Measurements from ENCODE around the gene TMEM123. TPM values are rescaled to one million over a fixed set of nuclear protein-coding genes. Genes with fewer than 3 reads are reported as not detected.
A peak's percentile ranks its signal among the peaks of the same experiment; 100 is the strongest.

Gene TMEM123
- total RNA-seq, 1 donor from 2014 or later, result 70.2 TPM

DNA sequence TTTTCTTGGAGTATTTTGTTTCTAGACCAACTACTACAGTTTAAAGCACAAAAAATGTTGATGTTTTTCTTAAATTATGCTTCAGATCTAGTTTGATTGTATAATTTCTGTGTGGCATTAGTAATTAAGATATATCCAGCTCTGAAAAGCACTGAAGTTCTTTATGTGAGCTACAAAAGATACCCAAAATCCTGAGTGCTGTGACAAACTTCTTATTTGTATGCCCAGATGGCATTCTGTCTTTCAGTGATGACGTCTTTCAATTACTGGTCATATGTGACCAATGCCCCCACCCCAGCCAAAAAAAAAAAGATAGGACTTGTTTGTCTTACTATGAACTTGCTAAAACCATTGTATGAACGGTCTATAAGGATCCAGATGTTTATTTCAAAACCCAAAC is 54.3 kb downstream of the TMEM123 start:
- no peak for DNase-seq
- peaks cover 16% of the 10 kb centered on the region for H3K4me1 ChIP-seq
- H3K4me3 ChIP-seq, result no peak overlapping the region
- peaks cover 77% of the 10 kb centered on the region for H3K36me3 ChIP-seq
- no peaks in the 10 kb centered on the region for H3K9me3 ChIP-seq (replicated peaks)
- no peaks in the 10 kb centered on the region for H3K27me3 ChIP-seq (ENCODE audit: low read depth)
- TF ChIP-seq, protein P1, sequence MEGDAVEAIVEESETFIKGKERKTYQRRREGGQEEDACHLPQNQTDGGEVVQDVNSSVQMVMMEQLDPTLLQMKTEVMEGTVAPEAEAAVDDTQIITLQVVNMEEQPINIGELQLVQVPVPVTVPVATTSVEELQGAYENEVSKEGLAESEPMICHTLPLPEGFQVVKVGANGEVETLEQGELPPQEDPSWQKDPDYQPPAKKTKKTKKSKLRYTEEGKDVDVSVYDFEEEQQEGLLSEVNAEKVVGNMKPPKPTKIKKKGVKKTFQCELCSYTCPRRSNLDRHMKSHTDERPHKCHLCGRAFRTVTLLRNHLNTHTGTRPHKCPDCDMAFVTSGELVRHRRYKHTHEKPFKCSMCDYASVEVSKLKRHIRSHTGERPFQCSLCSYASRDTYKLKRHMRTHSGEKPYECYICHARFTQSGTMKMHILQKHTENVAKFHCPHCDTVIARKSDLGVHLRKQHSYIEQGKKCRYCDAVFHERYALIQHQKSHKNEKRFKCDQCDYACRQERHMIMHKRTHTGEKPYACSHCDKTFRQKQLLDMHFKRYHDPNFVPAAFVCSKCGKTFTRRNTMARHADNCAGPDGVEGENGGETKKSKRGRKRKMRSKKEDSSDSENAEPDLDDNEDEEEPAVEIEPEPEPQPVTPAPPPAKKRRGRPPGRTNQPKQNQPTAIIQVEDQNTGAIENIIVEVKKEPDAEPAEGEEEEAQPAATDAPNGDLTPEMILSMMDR (IDR thresholded peaks at IDR 0.05; ENCODE audit: borderline replicate concordance), result no peak
- no peak overlapping the region for H3K27ac ChIP-seq (replicated peaks)
- intact Hi-C loops (cut with micrococcal nuclease), result no loop called here

DNA sequence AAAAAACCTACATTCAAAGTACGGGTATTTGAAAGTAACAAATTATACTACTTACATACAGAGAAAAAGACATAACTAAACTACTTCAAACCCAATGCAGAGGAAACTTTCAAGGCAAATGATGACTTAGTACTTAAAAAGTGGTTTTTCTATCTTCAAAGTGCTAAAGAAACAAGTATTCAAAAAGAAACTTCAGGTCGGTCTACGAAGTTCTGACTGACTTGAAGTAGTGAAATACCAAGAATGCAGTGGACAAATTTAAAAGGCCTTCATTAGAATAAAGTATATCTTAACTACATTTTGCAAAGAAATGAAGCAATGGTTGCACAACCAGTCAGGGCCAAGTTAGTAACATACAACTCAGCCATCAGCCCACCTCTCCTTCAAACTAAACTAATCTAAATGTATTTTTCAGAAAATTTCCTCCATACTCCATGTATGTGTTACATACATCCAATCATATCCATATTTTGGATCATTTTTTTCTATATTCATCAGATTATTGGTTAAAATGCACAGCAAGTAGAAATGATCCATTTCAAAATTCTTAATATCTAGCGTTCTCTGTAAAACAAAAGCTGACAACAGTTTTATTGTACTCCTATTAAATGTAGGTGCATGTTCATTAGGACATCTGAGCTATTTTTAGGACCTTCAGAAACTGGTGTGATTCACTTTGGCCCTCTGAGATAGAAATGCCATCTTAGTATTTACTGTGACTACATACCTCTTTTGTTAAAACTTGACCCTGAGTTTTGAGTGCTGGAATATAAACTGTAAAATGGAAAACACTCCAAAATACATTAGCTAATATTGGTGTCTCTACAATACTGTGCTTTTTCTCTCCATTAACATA is 55.6 kb downstream of the TMEM123 start:
- H3K4me3 ChIP-seq, result no peak overlapping the region
- H3K27ac ChIP-seq (replicated peaks), result peak overlapping the region; percentile 39

DNA sequence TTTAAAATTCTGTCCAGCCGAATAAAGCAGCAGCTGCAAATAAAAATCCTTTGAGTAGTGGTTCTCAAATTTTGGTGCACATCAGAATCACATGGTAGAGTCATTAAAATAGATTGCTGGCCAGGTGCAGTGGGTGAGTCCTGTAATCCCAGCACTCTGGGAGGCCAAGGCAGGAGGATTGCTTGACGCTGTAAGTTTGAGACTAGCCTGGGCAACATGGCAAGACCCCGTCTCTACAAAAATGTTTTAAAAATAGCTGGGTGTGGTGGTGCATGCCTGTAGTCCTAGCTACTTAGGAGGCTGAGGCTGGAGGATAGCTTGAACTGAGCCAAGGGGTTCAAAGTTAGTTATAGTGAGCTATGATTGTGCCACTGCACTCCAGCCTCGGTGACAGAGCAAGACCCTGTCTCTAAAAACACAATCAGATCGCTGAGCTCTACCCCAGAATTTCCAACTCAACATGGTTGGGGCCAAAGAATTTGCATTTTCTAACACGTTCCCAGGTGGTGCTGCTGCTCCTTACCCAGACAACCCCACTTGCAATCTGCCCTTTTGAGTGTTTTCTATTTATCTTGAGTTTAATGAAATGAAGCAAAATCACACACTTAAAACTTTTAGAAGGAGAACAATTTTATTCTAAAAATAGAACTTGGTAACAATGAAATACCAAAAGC is 56.7 kb downstream of the TMEM123 start:
- peaks cover 16% of the 10 kb centered on the region for H3K4me1 ChIP-seq
- TF ChIP-seq, protein P1 (IDR thresholded peaks at IDR 0.05; ENCODE audit: borderline replicate concordance), result no peak
- no peak overlapping the region for H3K27ac ChIP-seq (replicated peaks)
- DNase-seq, result no peak
- no peaks in the 10 kb centered on the region for H3K27me3 ChIP-seq (ENCODE audit: low read depth)
- no peaks in the 10 kb centered on the region for H3K9me3 ChIP-seq (replicated peaks)
- H3K36me3 ChIP-seq, result peaks cover 77% of the 10 kb centered on the region
- H3K4me3 ChIP-seq, result no peak overlapping the region
- intact Hi-C loops (cut with micrococcal nuclease), result no loop called here

More for the DNA sequence above, 55.6 kb downstream of the TMEM123 start:
- no peaks in the 10 kb centered on the region for H3K27me3 ChIP-seq (ENCODE audit: low read depth)
- TF ChIP-seq, protein P1 (IDR thresholded peaks at IDR 0.05; ENCODE audit: borderline replicate concordance), result no peak
- H3K36me3 ChIP-seq, result peaks cover 77% of the 10 kb centered on the region
- H3K4me1 ChIP-seq, result peaks cover 16% of the 10 kb centered on the region
- intact Hi-C loops (cut with micrococcal nuclease), result no loop called here
- no peak for DNase-seq
- no peaks in the 10 kb centered on the region for H3K9me3 ChIP-seq (replicated peaks)

DNA sequence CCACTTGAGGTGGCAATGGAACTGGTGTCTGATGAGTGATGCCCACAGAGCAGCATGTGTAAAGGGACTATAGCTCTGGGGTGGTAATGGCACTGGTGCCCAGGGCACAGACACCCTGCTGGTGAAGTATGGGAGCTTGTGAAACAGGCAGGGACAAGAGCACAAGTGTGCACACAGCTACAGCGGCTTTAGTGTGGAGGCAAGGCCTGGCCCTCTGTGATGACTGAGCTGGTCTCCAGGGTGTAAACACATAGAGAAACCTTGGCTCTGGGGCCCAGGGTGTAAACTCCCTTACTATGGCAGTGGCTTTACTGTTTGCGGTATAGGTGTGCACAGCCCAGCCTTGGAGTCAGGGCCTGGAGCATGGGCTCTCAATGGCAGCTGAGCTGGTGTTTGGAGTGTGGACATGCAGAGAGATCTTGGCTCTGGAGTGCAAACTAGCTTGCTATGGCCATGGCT is 59.3 kb downstream of the TMEM123 start:
- H3K9me3 ChIP-seq (replicated peaks), result no peaks in the 10 kb centered on the region
- no peak for DNase-seq
- no peaks in the 10 kb centered on the region for H3K27me3 ChIP-seq (ENCODE audit: low read depth)
- peaks cover 71% of the 10 kb centered on the region for H3K36me3 ChIP-seq
- no peak overlapping the region for H3K4me3 ChIP-seq
- intact Hi-C loops (cut with micrococcal nuclease), result no loop called here
- H3K27ac ChIP-seq (replicated peaks), result no peak overlapping the region
- TF ChIP-seq, protein P1 (IDR thresholded peaks at IDR 0.05; ENCODE audit: borderline replicate concordance), result no peak
- H3K4me1 ChIP-seq, result peaks cover 22% of the 10 kb centered on the region

DNA sequence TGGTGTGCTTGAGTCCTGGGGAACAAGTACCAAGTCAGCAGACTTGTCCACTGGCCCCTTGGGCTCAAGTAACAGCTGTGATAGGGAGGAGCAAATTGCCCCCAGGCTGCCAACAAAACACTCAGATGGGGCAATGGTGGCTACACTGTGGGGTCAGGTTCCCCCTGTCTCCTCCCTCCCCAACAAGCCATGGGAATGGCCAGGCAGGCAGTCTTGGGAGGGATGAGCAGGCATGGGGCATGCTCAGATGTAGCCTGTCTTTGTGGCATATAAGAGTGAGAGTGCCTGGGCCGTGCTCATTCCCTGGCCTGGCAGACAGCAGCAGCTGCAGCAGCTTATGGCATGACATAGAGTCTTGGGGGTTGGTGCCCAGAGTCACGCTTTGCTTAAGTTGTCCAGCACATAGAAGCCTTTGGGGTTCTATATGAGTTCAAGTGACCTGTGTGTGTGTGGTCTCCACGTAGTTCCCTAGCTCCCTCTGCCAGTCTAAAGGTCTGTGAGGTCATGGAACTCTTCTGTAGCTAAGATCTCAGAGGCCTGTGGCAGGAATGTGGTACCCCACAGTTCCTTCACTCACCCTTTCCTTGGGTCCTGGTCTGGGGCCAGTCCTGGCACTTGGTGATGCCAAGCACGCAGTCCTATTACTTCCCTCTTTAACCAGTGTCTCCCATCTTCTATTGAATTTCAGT is 60.9 kb downstream of the TMEM123 start:
- TF ChIP-seq, protein P1 (IDR thresholded peaks at IDR 0.05; ENCODE audit: borderline replicate concordance), result no peak
- no peaks in the 10 kb centered on the region for H3K27me3 ChIP-seq (ENCODE audit: low read depth)
- no peak overlapping the region for H3K4me3 ChIP-seq
- H3K4me1 ChIP-seq, result peaks cover 13% of the 10 kb centered on the region
- intact Hi-C loops (cut with micrococcal nuclease), result no loop called here
- peaks cover 79% of the 10 kb centered on the region for H3K36me3 ChIP-seq
- no peak for DNase-seq
- no peak overlapping the region for H3K27ac ChIP-seq (replicated peaks)
- H3K9me3 ChIP-seq (replicated peaks), result no peaks in the 10 kb centered on the region
